Measurements from ENCODE around the gene BCO2. TPM values are rescaled to one million over a fixed set of nuclear protein-coding genes. Genes with fewer than 3 reads are reported as not detected.

Gene BCO2
- total and polyA plus RNA-seq, 12 donors, result 26.0 to 139 (median 49.5) TPM

DNA sequence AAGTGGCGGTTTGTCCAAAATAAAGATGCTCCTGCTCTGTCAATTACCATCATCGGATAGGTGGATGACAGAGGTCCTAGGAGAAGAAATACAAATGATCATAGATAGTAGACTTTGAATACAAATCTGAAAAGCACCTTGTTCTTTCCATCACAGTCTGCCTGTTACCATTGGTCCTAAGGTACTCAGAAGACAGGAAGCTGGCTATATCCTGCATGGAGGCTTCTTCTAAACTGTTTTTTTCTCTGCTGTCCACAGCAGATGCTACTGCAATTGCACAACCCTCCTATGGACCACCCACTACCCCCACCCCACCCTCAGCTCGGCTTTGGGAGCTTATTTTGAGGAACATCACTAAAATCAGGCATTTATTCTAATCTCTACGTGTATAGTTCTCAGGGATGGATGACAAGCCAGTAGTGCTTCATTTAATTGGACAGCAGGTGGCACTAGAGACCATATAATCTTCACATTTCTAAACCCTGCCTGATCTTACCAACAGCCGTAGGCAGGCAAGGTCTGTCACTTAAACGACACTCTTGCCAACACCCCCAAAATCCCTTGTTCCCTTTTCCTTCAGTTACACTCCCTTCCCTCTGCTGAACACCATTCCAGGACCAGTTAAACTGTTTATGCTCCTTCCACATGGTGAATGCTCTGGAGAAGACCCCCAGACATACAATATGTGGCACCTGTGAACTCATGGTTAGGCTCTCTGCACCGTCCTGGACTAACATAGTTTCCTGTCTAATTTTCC lies 44.3 kb downstream of the BCO2 start:
- intact Hi-C loops (cut with DNase I), result loop anchor here (2.0 to 5.0 kb wide), 2 partner anchors 58 to 61 kb away; no protein-coding TSS in a partner anchor
- WGBS, 4 donors, result 31 to 33% (median 33%) methylated on average over 7 of the region's 7 CpGs
- Histone ChIP-seq H3K27me3 (no peaks in the 10 kb centered on the region), H3K4me3 (no peak overlapping the region), H3K36me3 (replicated peaks in 1 of 2) (no peaks in the 10 kb centered on the region), H3K27ac (no peak overlapping the region), H3K4me1 (replicated peaks in 1 of 2) (no peaks in the 10 kb centered on the region), H3K9me3 (replicated peaks in 1 of 3) (no peaks in the 10 kb centered on the region)
- TF ChIP-seq CTCF (IDR thresholded peaks at IDR 0.05), result peak; percentile 76 to 94 (median 90)
- no peak for TF ChIP-seq POLR2A (IDR thresholded peaks at IDR 0.05)
- peak; percentile 31 to 74 (median 53) for DNase-seq

- 48 to 67% (median 62%) methylated on average over 3 of the region's 3 CpGs for WGBS, 4 donors
- TF ChIP-seq CTCF (IDR thresholded peaks at IDR 0.05) (no peak), POLR2A (IDR thresholded peaks at IDR 0.05) (no peak)
- DNase-seq, result no peak
- Histone ChIP-seq H3K4me3 (no peak overlapping the region), H3K27ac (no peak overlapping the region), H3K9me3 (replicated peaks in 1 of 3) (no peaks in the 10 kb centered on the region), H3K36me3 (replicated peaks in 1 of 2) (no peaks in the 10 kb centered on the region), H3K4me1 (replicated peaks in 1 of 2) (no peaks in the 10 kb centered on the region), H3K27me3 (no peaks in the 10 kb centered on the region)
- intact Hi-C loops (cut with DNase I), result loop anchor here in 1 of 2 donors (5.0 kb wide), 1 partner anchor 56 kb away; no protein-coding TSS in a partner anchor
Observed at GRCh38 chr11:112221274-112221835, 46.0 kb downstream of the BCO2 start.

GRCh38 chr11:112222303-112222702 lies 47.0 kb downstream of the BCO2 start:
- Histone ChIP-seq H3K27me3 (no peaks in the 10 kb centered on the region), H3K4me3 (no peak overlapping the region), H3K36me3 (replicated peaks in 1 of 2) (no peaks in the 10 kb centered on the region), H3K4me1 (replicated peaks in 1 of 2) (peaks cover 0 to 2% of the 10 kb centered on the region in 2 donors), H3K27ac (peak overlapping the region in 1 of 5 donors; percentile 7), H3K9me3 (replicated peaks in 1 of 3) (no peaks in the 10 kb centered on the region)
- intact Hi-C loops (cut with DNase I), result loop anchor here in 1 of 2 donors (5.0 kb wide), 1 partner anchor 55 kb away; no protein-coding TSS in a partner anchor
- DNase-seq, result no peak
- WGBS, 4 donors, result 68 to 94% (median 73%) methylated on average over 3 to 4 of the region's 4 CpGs
- TF ChIP-seq CTCF (IDR thresholded peaks at IDR 0.05), result no peak
- TF ChIP-seq POLR2A (IDR thresholded peaks at IDR 0.05), result no peak

DNA sequence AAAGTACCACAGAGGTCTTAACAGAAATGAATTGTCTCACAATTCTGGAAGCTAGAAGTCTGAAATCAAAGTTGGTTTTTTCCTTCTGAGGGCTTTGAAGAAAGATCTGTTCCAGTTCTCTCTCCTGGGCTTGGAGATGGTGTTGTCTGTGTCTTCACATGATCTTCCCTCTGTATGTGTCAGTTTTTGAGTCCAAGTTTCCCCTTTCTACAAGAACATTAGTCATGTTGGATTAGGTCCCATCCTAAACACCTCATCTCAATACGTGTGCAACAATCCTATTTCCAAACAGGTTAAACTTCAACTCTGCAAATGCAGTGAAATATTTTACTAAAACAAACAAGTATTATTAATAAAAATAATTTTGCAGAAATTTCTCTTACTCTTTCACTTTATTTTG lies 47.8 kb downstream of the BCO2 start:
- intact Hi-C loops (cut with DNase I), result loop anchor here in 1 of 2 donors (5.0 kb wide), 1 partner anchor 54 kb away; no protein-coding TSS in a partner anchor
- 32 to 43% (median 34%) methylated on average over 1 of the region's 1 CpG for WGBS, 4 donors

More for the DNA sequence above, 47.8 kb downstream of the BCO2 start:
- DNase-seq, result no peak
- H3K27me3 ChIP-seq, result no peaks in the 10 kb centered on the region
- TF ChIP-seq POLR2A (IDR thresholded peaks at IDR 0.05), result no peak
- no peak for TF ChIP-seq CTCF (IDR thresholded peaks at IDR 0.05)
- H3K4me3 ChIP-seq, result no peak overlapping the region
- no peaks in the 10 kb centered on the region for H3K36me3 ChIP-seq (replicated peaks in 1 of 2)
- H3K4me1 ChIP-seq (replicated peaks in 1 of 2), result peaks cover 0 to 10% of the 10 kb centered on the region in 2 donors
- no peaks in the 10 kb centered on the region for H3K9me3 ChIP-seq (replicated peaks in 1 of 3)
- peak overlapping the region in 2 of 5 donors; percentile 37 to 54 for H3K27ac ChIP-seq

All from adrenal gland (tissue), 12 donors.